SK-N-SH (cell line): ENCODE data around the gene CENPS. TPM values are rescaled to one million over a fixed set of nuclear protein-coding genes. Genes with fewer than 3 reads are reported as not detected.

ENCODE experiments used
- CTCF ChIA-PET: fragments of 300-600, 350-600 bp; formaldehyde crosslinking; extraction: SDS; loops from one replicate; lab custom pipeline; 2021; lab: Yijun Ruan, JAX
- POLR2A ChIA-PET: fragments of 350-600 bp; sonication (Branson Sonifier 250); formaldehyde crosslinking; extraction: SDS; loops from one replicate; lab custom pipeline; 2020; ENCODE audit warnings: antibody characterized with exemption, inconsistent platforms; lab: Yijun Ruan, JAX
- DNase-seq: peaks from one replicate; pipeline ENCODE4 v3.0.0; 2012
- H2AFZ ChIP-seq: fragments of 200-600 bp; sonication (generic); 2 replicates; pipeline ENCODE4 v1.8.1; 2016; ENCODE audit warnings: antibody characterized with exemption, mild to moderate bottlenecking, low read depth
- H3F3A ChIP-seq: fragments of 200-600 bp; sonication (generic); replicated peaks from 2 replicates; pipeline ENCODE3; 2016; ENCODE audit warnings: antibody characterized with exemption, mild to moderate bottlenecking; ENCODE audit not compliant: insufficient read depth
- H3K27ac ChIP-seq, 2 experiments: fragments of 200-500 bp in 1 of 2; fragments of 200-600 bp in 1 of 2; sonication (Bioruptor generic) in 1 of 2; sonication (generic), shearing (Covaris generic) in 1 of 2; 2 replicates each; pipeline versions ENCODE4 v1.5.1 to v1.6.1; 2014 to 2016; ENCODE audit warnings: low read depth in 2 of 2, inconsistent platforms in 1 of 2, low read length in 1 of 2, mild to moderate bottlenecking in 1 of 2, mixed read lengths in 1 of 2
- H3K27me3 ChIP-seq: fragments of 200-600 bp; sonication (generic), shearing (Covaris generic); 2 replicates; pipeline ENCODE4 v1.6.1; 2016; ENCODE audit warnings: mixed run types; ENCODE audit not compliant: insufficient read depth
- H3K36me3 ChIP-seq, 2 experiments: fragments of 200-500 bp in 1 of 2; fragments of 200-600 bp in 1 of 2; sonication (Bioruptor generic) in 1 of 2; sonication (generic) in 1 of 2; replicated peaks in 1 of 2; 2 replicates each; pipeline versions ENCODE3 to v1.5.1; 2014 to 2016; ENCODE audit warnings: low read length in 1 of 2, mild to moderate bottlenecking in 1 of 2; ENCODE audit not compliant: insufficient read depth in 2 of 2, control insufficient read depth in 1 of 2
- H3K4me1 ChIP-seq, 2 experiments: fragments of 200-500 bp in 1 of 2; fragments of 200-600 bp in 1 of 2; sonication (Bioruptor generic) in 1 of 2; sonication (generic), shearing (Covaris generic) in 1 of 2; 2 replicates each; pipeline versions ENCODE4 v1.5.1 to v1.6.1; 2014 to 2016; ENCODE audit warnings: low read depth in 1 of 2, low read length in 1 of 2, mixed run types in 1 of 2; ENCODE audit not compliant: insufficient read depth in 2 of 2, control insufficient read depth in 1 of 2
- H3K4me2 ChIP-seq: fragments of 200-600 bp; sonication (generic), shearing (Covaris generic); 2 replicates; pipeline ENCODE4 v1.6.1; 2017; ENCODE audit warnings: mixed run types
- H3K4me3 ChIP-seq, 2 experiments: fragments of 200-500 bp in 1 of 2; fragments of 200-600 bp in 1 of 2; sonication (Bioruptor generic) in 1 of 2; sonication (generic), shearing (Covaris generic) in 1 of 2; 2 replicates each; pipeline versions ENCODE4 v1.5.1 to v1.8.1; 2014 to 2016; ENCODE audit warnings: low read depth in 2 of 2, inconsistent platforms in 1 of 2, low read length in 1 of 2, mild to moderate bottlenecking in 1 of 2, mixed read lengths in 1 of 2, moderate library complexity in 1 of 2
- H3K79me2 ChIP-seq: fragments of 200-600 bp; sonication (generic); 2 replicates; pipeline ENCODE4 v1.8.1; 2017; ENCODE audit warnings: mild to moderate bottlenecking; ENCODE audit not compliant: insufficient read depth
- H3K9ac ChIP-seq: fragments of 200-600 bp; sonication (generic); 2 replicates; pipeline ENCODE4 v1.6.1; 2017; ENCODE audit warnings: mixed run types
- H3K9me2 ChIP-seq: fragments of 200-600 bp; sonication (generic); 2 replicates; pipeline ENCODE4 v1.6.1; 2017; ENCODE audit warnings: mixed run types
- H3K9me3 ChIP-seq: fragments of 200-600 bp; sonication (generic); 2 replicates; pipeline ENCODE4 v1.6.1; 2017; ENCODE audit warnings: mixed run types, mild to moderate bottlenecking, moderate library complexity
- H4K20me1 ChIP-seq: fragments of 200-600 bp; sonication (generic); 2 replicates; pipeline ENCODE4 v1.6.1; 2017; ENCODE audit warnings: mild to moderate bottlenecking, mixed run types; ENCODE audit not compliant: insufficient read depth
- CTCF ChIP-seq: fragments of 200-600 bp; sonication (generic); IDR thresholded peaks from 2 replicates; pipeline ENCODE4 v1.6.1; 2017; ENCODE audit warnings: antibody characterized with exemption, mild to moderate bottlenecking, moderate library complexity
- ELF1 ChIP-seq: IDR thresholded peaks from 2 replicates; pipeline ENCODE4 v1.4.0; 2012
- EP300 ChIP-seq, 2 experiments: IDR thresholded peaks; 2 replicates each; pipeline versions ENCODE4 v1.4.0 to v1.6.1; 2012; ENCODE audit warnings: borderline replicate concordance in 1 of 2, low read depth in 1 of 2, low read length in 1 of 2
- FOSL2 ChIP-seq: IDR thresholded peaks from 2 replicates; pipeline ENCODE4 v1.4.0; 2012; ENCODE audit warnings: low read depth, mild to moderate bottlenecking, moderate library complexity, borderline replicate concordance
- FOXJ3 ChIP-seq: sonication (generic); formaldehyde crosslinking; IDR thresholded peaks from 2 replicates; pipeline ENCODE4 v1.5.1; 2020; ENCODE audit warnings: mild to moderate bottlenecking, missing genetic modification reagents
- FOXM1 ChIP-seq: IDR thresholded peaks from 2 replicates; pipeline ENCODE4 v1.4.0; 2012; ENCODE audit warnings: low read depth, mild to moderate bottlenecking
- GATA2 ChIP-seq: sonication (generic); formaldehyde crosslinking; IDR thresholded peaks from 2 replicates; pipeline ENCODE4 v1.5.0; 2020; ENCODE audit warnings: mild to moderate bottlenecking, missing genetic modification reagents
- JUND ChIP-seq: IDR thresholded peaks from 2 replicates; pipeline ENCODE4 v1.4.0; 2012
- MEF2A ChIP-seq: IDR thresholded peaks from 2 replicates; pipeline ENCODE4 v1.4.0; 2012; ENCODE audit warnings: low read depth, borderline replicate concordance
- NFIC ChIP-seq: IDR thresholded peaks from 2 replicates; pipeline ENCODE4 v1.4.0; 2012; ENCODE audit warnings: borderline replicate concordance
- RCOR1 ChIP-seq: fragments of 150-350 bp; IDR thresholded peaks from 2 replicates; pipeline ENCODE4 v1.6.1; 2017; ENCODE audit warnings: antibody characterized with exemption, low read length
- REST ChIP-seq: IDR thresholded peaks from 2 replicates; pipeline ENCODE4 v1.6.1; 2012; ENCODE audit warnings: mild to moderate bottlenecking, low read depth, low read length, moderate library complexity
- RFX5 ChIP-seq: IDR thresholded peaks from 2 replicates; pipeline ENCODE4 v1.6.1; 2012; ENCODE audit warnings: mild to moderate bottlenecking, improper control_type of control experiment, low read length
- TAF1 ChIP-seq: IDR thresholded peaks from 2 replicates; pipeline ENCODE4 v1.6.1; 2012; ENCODE audit warnings: low read depth, mild to moderate bottlenecking, low read length, moderate library complexity, borderline replicate concordance
- YY1 ChIP-seq: IDR thresholded peaks from 2 replicates; pipeline ENCODE4 v1.4.0; 2012; ENCODE audit warnings: low read depth, mild to moderate bottlenecking
- WGBS: methylation state at CpG from one replicate; pipeline ENCODE4 v1.1.6; 2017; ENCODE audit warnings: low lambda C conversion rate; 5-methylcytosine and 5-hydroxymethylcytosine counted together
- polyA plus RNA-seq, 3 experiments: library from polyadenylated mRNA; depleted of rRNA; stranded (reverse); fragments of >200 nt; gene quantifications; 2 replicates each; pipeline ENCODE4 v1.2.3, GENCODE V29; 2012
- TF ChIP-seq, protein P1 (sequence below): IDR thresholded peaks from 2 replicates; pipeline ENCODE4 v1.4.0; 2012; ENCODE audit warnings: low read depth, borderline replicate concordance

Gene CENPS
- polyA plus RNA-seq, 1 of the 3 experiments (the other 2 are of a cell fraction), result 20.0 TPM

DNA sequence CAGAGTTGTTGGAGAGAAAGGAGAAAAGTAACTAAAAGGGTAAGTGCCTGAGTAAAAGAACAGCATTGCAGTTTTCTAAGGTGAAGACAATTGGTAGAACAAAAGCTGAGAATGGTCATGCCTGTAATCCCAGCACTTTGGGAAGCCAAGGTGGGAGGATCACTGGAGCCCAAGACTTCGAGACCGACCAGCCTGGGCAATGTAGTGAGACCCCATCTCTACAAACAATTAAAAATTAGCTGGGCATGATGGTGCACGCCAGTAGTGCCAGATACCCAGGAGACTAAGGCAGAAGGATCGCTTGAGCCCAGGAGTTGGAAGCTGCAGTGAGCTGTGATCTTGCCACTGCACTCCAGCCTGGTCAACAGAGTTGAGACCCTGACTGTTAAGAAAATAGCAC lies 46.6 kb upstream of the CENPS start:
- H3K27me3 ChIP-seq, result no peaks in the 10 kb centered on the region
- CTCF ChIA-PET, result interaction anchor here (0.8 to 1.4 kb wide), 3 partner anchors 10 to 46 kb away, joined by 3 to 4 read pairs (median 3); partner anchors contain the start of gene CENPS

More for the DNA sequence above, 46.6 kb upstream of the CENPS start:
- POLR2A ChIA-PET, result no interaction called here
- Histone ChIP-seq H3K9me3 (no peaks in the 10 kb centered on the region), H2AFZ (no peak overlapping the region), H4K20me1 (no peaks in the 10 kb centered on the region), H3K4me2 (no peak overlapping the region), H3F3A (peaks cover 33% of the 10 kb centered on the region), H3K4me1 (peaks cover 0 to 16% of the 10 kb centered on the region in 2 experiments; a peak in 1 of 4 replicates), H3K9ac (no peak overlapping the region), H3K36me3 (peaks cover 1 to 6% of the 10 kb centered on the region in 2 experiments), H3K4me3 (no peak overlapping the region), H3K9me2 (no peaks in the 10 kb centered on the region), H3K27ac (no peak overlapping the region), H3K79me2 (no peaks in the 10 kb centered on the region)
- DNase-seq, result no peak
- no peak for TF ChIP-seq GATA2 (CRISPR knock-in tag)
- TF ChIP-seq FOXJ3 (CRISPR knock-in tag), result no peak
- no peak for TF ChIP-seq REST
- no peak for TF ChIP-seq FOXM1
- TF ChIP-seq EP300 (IDR thresholded peaks at IDR 0.05; ENCODE audit: borderline replicate concordance in 1 of 2, low read depth in 1 of 2, low read length in 1 of 2), result no peak
- no peak for TF ChIP-seq YY1
- no peak for TF ChIP-seq MEF2A
- no peak for TF ChIP-seq NFIC
- TF ChIP-seq TAF1, result no peak
- TF ChIP-seq, protein P1, sequence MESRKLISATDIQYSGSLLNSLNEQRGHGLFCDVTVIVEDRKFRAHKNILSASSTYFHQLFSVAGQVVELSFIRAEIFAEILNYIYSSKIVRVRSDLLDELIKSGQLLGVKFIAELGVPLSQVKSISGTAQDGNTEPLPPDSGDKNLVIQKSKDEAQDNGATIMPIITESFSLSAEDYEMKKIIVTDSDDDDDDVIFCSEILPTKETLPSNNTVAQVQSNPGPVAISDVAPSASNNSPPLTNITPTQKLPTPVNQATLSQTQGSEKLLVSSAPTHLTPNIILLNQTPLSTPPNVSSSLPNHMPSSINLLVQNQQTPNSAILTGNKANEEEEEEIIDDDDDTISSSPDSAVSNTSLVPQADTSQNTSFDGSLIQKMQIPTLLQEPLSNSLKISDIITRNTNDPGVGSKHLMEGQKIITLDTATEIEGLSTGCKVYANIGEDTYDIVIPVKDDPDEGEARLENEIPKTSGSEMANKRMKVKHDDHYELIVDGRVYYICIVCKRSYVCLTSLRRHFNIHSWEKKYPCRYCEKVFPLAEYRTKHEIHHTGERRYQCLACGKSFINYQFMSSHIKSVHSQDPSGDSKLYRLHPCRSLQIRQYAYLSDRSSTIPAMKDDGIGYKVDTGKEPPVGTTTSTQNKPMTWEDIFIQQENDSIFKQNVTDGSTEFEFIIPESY, result no peak
- TF ChIP-seq FOSL2, result no peak
- no peak for TF ChIP-seq JUND
- TF ChIP-seq RFX5, result no peak
- no peak for TF ChIP-seq RCOR1
- no peak for TF ChIP-seq ELF1
- no peak for TF ChIP-seq CTCF
- 90% methylated on average over 2 of the region's 4 CpGs for WGBS
